ENCODE measurements around the gene SLC6A7. TPM values are rescaled to one million over a fixed set of nuclear protein-coding genes. Genes with fewer than 3 reads are reported as not detected.
"Not testable (repeated sequence)": the region's sequence is repeated elsewhere in the genome, so short reads cannot be mapped to it uniquely, and the experiment has no call there.

Gene SLC6A7
- total RNA-seq, 1 donor from 2014 or later = not detected

DNA sequence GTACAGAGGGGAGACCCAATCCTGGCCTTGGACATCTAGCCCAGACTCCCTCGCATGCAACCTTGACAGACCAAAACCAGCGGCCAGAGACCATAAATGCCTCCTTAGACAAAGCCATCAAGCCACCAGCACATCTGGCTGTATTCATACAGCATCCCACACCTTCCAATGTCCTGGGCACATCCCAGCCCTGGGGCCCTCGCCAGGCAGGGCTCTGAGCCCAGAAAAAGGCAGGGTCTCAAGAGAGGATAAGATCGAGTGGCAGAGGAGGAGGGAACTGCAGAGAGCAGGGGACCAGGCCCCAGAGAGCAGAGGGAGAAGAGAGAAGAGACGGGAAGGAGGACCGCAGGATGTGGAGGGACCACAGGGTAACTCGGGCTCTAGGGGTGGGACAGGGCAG is 54.3 kb downstream of the SLC6A7 start:
- ATAC-seq = no peak

DNA sequence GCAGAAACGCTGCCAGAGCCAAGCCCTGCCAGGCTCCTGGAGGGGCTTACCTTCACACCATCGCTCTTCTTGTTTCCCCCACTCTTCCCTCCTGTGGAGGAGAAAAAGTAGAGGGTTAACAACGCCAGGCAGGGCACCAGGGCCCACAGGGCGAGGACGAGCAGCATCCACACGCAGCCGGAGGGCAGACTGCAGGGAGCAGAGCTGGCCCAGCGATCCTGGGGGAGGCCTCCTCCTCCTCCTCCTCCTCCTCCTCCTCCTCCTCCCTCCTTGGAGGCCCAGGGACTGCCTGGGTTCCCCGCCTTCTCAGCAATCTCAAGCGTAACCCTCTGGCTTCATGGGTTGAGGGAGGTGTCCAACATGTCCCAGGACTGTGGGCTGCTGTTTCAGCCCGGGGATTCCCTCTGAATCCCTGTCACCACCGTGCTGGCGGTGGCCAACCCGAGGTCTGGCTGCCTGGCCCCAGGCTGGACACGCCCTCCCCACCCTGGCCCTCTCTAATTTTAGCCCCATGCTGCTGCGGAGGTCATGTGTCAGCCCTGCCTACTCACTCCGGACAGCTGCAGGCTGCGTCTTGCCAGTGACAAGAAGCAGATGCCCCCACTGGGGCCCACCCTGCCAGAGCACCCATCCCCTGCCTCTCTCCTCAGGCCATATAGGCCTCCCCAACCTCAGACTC is 55.4 kb downstream of the SLC6A7 start:
- ATAC-seq = no peak

DNA sequence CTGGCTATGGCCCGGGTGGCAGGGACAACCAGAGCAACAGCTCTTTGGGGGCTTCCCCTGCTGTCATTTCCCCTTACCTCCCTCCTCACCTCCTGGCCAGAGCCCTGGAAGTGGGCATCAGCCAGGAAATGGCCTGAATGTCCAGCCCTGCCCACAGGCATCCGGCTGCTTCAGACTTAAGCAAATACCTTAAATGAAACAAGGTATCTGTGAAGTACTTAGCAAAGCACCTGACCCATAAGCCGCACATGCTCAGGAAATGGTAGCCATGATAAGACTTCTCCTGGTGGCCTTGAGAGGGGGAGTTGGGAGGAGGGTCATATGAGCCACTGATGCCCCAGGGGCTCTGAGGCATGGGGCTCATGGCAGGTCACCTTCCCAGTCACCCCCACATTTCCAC is 55.9 kb downstream of the SLC6A7 start:
- no peak for ATAC-seq

GRCh38 chr5:150246429-150246828 is 56.6 kb downstream of the SLC6A7 start:
- no peak for ATAC-seq

- peak; percentile 93 for ATAC-seq
Measured at GRCh38 chr5:150246835-150247234, 57.0 kb downstream of the SLC6A7 start.

- ATAC-seq = no peak
Measured at GRCh38 chr5:150247726-150248125, 57.9 kb downstream of the SLC6A7 start.

DNA sequence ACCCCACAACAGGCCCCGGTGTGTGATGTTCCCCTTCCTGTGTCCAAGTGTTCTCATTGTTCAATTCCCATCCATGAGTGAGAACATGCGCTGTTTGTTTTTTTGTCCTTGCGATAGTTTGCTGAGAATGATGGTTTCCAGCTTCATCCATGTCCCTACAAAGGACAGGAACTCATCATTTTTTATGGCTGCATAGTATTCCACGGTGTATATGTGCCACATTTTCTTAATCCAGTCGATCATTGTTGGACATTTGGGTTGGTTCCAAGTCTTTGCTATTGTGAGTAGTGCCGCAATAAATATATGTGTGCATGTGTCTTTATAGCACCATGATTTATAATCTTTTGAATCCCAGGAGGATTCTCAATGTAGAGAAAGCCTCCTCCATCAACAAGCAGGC is 58.6 kb downstream of the SLC6A7 start:
- ATAC-seq = not testable (repeated sequence)

DNA sequence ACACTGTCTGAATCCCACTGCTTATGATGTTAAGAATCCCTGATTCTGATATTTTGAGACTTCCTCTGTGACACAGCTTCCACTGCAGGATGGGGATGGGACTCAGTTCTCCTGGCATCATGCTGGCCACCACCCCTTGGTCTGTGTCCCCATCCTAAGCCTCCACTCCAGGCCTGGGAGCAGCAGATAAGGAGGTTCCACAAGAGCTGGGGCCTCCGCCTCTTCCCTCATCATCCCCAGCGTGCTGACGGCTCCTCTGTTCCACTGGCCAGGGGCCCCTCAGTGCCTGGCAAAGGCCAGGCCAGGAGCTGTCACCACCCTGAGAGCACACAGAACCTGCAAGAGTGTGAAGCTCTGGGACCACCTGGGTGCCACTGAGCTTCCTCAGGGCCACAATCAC is 59.1 kb downstream of the SLC6A7 start:
- no peak for ATAC-seq

GRCh38 chr5:150249744-150250143 is 59.9 kb downstream of the SLC6A7 start:
- no peak for ATAC-seq

- no peak for ATAC-seq
Measured at GRCh38 chr5:150251504-150251903, 61.6 kb downstream of the SLC6A7 start.

DNA sequence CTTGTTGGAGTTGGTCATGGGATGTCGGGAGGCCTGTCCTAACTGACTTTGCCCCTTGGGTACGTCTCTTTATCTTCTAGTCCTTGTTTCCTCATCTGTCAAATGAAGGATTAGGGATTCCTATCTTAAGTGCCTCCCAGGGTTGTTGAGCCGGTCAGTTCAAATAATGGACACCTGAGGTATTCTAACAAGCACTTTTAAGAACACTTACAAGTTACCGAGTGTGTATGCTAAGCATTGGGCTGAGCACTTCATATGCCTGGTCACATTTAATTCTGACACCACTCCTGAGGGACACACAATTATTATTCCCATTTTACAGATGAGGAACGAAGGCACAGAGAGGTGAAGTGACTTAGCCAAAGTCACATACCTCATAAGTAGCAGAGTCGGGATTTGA is 62.6 kb downstream of the SLC6A7 start:
- no peak for ATAC-seq

- no peak for ATAC-seq
Measured at GRCh38 chr5:150253416-150254208, 63.8 kb downstream of the SLC6A7 start.

- ATAC-seq = no peak
Measured at GRCh38 chr5:150254363-150254762, 64.5 kb downstream of the SLC6A7 start.

DNA sequence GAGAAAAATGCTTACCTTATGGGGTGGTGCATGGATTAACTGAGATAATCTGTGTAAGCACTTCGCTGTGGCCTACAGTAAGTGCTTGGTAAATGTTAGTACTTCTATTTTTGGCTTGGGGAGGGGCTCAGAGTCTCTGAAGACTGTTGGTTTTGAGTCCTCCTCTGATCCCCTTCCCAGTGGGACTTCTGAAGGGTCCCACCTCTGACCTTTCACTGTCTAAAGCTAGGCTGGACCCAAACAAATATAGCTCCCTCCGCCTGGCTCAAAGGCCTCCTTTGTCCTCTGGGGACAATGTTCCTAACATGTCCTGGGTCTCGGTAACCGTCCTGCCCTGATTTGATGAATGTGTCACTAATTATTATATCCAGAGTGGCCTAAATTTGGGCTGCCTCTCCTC is 64.9 kb downstream of the SLC6A7 start:
- no peak for ATAC-seq

DNA sequence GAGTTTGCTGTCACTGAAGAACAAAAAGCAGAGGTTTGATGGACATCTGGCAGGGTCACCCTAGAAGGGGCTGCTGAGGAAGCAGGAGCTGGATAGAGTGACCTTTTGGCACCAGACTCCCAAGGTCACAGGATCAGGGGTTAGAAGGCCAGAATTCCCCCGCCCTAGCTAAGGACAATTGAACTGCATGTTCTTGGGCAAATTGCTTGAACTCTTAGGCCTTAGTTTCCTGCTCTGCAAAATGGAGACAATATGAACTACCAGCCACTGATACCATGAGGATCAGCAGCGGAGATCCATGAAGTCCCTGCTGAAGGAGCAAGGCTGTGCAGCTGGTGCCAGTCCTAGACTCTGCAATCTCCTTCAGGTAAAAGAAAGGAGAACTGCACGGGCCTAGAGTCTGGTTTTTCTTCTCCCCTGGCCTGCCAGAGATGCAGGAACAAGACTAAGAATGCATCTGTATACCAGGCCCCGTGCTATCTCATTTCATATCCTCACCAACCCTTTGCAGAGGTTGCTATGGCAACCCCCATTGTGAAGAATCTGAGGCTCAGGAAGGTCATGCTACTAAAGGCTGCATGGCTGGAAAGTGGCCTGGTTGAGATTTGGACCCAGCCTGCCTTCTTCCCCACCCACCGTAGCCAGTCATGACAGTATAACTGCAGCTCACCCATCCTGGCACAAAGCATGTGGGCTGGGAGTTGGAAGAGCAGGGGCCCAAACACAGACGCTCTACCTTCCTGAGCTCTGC is 66.0 kb downstream of the SLC6A7 start:
- ATAC-seq = no peak

DNA sequence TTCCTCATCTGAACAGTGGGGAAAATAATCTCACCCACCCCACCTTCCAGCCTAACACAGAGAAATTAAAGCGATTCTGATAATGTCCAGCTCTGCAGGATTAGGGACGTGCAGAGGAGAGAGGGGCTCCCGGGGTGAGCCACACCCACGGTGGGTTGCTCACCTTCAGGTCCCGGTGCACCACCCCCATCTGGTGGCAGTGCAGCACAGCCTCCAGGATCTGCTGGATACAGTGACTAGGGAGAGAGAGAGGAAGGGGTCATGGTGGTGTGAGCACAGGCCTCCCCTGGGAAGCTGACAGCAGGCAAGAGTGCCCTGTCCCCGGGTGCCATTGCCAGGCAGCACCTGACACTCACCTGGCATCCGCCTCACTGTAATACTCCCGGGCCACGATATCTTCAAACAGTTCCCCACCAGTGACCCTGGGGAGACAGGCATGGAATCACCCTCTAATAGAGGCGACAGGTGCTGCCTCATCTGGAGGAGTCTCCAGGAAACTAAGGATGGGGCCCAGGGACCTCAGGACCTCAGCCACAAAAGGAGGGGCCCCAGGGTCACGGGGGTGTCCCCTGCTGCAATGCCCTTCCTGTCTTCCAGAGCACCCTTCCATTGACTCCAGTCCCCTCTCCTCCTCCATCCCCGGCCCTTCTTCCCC is 66.7 kb downstream of the SLC6A7 start:
- ATAC-seq = no peak

- ATAC-seq = no peak
Measured at GRCh38 chr5:150257424-150257823, 67.6 kb downstream of the SLC6A7 start.

DNA sequence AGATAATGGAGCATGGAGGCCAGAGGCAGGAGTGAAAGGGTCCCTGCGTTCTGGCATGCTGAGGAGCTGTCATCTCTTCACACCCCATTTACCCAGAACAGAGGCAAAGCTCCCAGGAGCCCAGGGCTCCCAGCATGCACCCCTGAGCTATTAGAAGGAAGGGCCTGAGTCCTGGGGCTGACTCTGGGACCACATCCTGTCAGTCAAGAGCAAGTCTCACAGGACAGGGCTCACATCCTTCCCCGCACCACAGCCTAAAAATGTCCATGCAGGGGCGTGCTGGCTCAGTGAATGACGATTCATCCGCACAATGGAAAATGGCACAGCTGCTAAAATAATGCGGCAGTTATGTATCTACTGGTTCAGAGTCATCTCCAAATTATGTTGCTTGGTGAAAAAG is 68.3 kb downstream of the SLC6A7 start:
- ATAC-seq = no peak

Other genes with a start within 250 kb of the SLC6A7 start
- 0.48 TPM for gene PDE6A, start 245.3 kb upstream of the SLC6A7 start, total RNA-seq
- gene SLC26A2, start 229.3 kb upstream of the SLC6A7 start, total RNA-seq = 8.9 TPM
- gene TIGD6, start 189.4 kb upstream of the SLC6A7 start, total RNA-seq = 2.6 TPM
- 13.4 TPM for gene HMGXB3, start 189.3 kb upstream of the SLC6A7 start, total RNA-seq
- 2.7 TPM for gene CSF1R, start 103.5 kb upstream of the SLC6A7 start, total RNA-seq
- gene PDGFRB, start 34.2 kb upstream of the SLC6A7 start, total RNA-seq = 11.5 TPM
- not detected for gene CDX1, start 23.3 kb upstream of the SLC6A7 start, total RNA-seq
- 0.28 TPM for gene CAMK2A, start 99.7 kb downstream of the SLC6A7 start, total RNA-seq
- 1.7 TPM for gene ARSI, start 112.8 kb downstream of the SLC6A7 start, total RNA-seq
- 24.8 TPM for gene TCOF1, start 167.6 kb downstream of the SLC6A7 start, total RNA-seq
- gene CD74, start 222.8 kb downstream of the SLC6A7 start, total RNA-seq = 125 TPM